NOMO-1 treated with DMSO at 0.1 percent for 48 hours (cell line): Measurements from ENCODE around the gene NAPB.

Source experiments
- DNase-seq: peaks from one replicate; lab custom pipeline; 2025; ENCODE audit not compliant: unreplicated experiment; lab: John Stamatoyannopoulos, UW

The NAPB gene

GRCh38 chr20:23369072-23369823, 52.0 kb downstream of the NAPB start:
- DNase-seq, result no peak

- no peak for DNase-seq
Observed at GRCh38 chr20:23368316-23369071, 52.8 kb downstream of the NAPB start.

GRCh38 chr20:23367770-23368169, 53.5 kb downstream of the NAPB start:
- no peak for DNase-seq

GRCh38 chr20:23366384-23366783, 54.9 kb downstream of the NAPB start:
- peak; percentile 59 for DNase-seq

GRCh38 chr20:23365390-23366165, 55.7 kb downstream of the NAPB start:
- no peak for DNase-seq

GRCh38 chr20:23363257-23363649, 58.0 kb downstream of the NAPB start:
- no peak for DNase-seq

GRCh38 chr20:23362392-23363256, 58.7 kb downstream of the NAPB start:
- DNase-seq, result peak; percentile 72

- peak; percentile 97 for DNase-seq
Observed at GRCh38 chr20:23361476-23362391, 59.6 kb downstream of the NAPB start, which contains the start of gene GZF1. Gene GZF1 (plus strand): TSS chr20:23362182. CDS start chr20:23364384, 2,202 bp downstream.

DNA sequence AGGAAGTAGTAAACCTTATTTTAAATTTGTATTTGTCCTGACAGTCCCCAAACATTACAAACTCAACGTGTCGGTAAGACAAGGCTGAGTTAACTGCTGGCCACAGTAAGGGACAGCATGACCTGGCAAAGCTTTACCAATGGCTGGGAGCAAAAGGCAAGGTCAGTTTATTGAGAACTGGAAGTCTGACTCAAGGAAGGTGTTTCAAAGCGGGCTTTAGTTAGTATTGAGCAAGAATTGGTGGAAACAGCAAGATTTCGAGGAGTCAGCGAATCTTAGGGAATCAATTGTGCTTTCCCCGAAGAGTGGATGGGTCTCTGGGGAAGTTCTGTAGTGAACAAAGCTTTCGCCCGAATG, 60.2 kb downstream of the NAPB start:
- DNase-seq, result peak; percentile 22

- no peak for DNase-seq
Observed at GRCh38 chr20:23360531-23360930, 60.8 kb downstream of the NAPB start.

DNA sequence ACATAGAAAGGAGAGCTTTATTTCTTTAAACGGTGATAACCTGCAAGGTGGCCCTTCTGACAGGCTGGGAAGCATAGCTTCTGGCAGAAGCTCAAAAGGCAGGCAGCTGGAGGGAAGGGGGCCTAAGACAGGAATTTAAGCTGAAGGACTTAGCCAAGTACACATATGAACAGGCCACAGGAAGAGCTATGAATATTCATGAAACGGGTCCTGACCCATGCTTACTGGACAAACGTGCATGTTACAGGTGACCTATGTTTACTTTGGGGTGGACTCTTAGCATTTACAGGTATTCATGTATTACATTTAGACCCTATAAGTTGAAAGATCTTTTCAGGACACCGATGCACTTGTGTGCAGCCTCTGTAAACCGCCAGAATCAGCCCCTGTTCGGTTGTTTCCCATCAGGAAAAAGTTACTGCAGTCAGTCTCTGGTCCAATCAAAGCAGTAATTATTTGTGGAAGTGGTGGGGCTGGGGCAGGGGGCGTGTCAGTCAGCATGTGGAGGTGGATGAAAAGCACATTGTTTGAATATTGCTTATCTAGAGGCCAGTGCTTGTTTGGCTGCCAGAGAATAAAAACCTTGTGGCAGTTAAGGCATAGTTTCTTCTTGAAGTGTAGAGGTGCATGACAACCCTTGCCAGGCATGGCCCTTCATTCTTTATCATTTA, 62.2 kb downstream of the NAPB start:
- no peak for DNase-seq

GRCh38 chr20:23358563-23358906, 62.8 kb downstream of the NAPB start:
- no peak for DNase-seq

DNA sequence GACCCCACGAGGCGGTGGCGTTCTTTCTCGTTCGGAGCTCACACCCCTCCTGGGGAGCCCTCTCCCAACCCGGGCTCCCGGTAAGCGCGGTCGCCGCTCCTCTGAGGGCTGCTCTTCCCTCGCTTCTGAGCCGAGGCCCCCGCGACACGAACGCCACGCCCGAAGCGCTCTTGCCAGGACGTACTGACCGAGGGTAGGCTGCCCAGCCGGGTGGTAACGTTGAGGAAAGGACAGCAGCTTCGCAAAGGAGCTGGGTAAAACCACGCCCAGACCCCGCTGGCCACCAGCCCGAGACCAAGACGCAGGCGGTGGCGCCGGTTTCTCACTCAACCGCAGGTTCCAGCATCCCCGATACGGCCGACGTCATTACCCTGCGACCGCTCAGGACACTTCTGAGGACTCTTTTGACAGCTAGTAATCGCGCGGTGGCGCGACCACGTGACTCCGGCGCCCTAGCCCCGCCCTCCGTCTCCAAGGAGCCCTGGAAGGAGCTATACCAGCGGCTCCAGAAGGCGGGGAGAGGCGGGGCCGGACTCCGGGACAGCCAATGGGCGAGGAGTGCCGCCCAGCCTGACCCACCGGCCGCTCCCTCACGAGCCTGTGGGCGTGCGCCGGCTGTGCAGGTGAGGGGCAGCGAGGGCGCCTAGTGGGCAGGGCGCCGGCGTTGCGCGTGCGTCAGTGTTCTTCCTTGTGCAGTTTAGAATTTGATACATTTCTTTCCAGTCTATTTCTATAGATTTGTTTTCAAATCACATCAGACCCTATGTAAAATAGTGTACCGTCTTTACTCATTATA, 63.3 kb downstream of the NAPB start:
- DNase-seq, result peak; percentile 99

GRCh38 chr20:23356203-23356602, 65.1 kb downstream of the NAPB start:
- no peak for DNase-seq

GRCh38 chr20:23350904-23351838, 70.1 kb downstream of the NAPB start:
- DNase-seq, result peak; percentile 14

GRCh38 chr20:23350196-23350903, 70.9 kb downstream of the NAPB start, which contains the start of gene NXT1:
Gene NXT1 (plus strand): TSS chr20:23350791. CDS start chr20:23354042, 3,251 bp downstream.
- peak; percentile 91 for DNase-seq
